Activated CD4-positive, CD25-positive, alpha-beta regulatory T cell treated with anti-CD3 and anti-CD28 coated beads, Interleukin-2, amount 50 U/mL, for 72 hours (primary cell): ENCODE results near the gene ZDHHC6.
"Not testable (repeated sequence)": the region's sequence is repeated elsewhere in the genome, so short reads cannot be mapped to it uniquely, and the experiment has no call there.

ENCODE experiments used
- DNase-seq: peaks from one replicate; pipeline ENCODE4 v3.0.0; 2021

The ZDHHC6 gene

DNA sequence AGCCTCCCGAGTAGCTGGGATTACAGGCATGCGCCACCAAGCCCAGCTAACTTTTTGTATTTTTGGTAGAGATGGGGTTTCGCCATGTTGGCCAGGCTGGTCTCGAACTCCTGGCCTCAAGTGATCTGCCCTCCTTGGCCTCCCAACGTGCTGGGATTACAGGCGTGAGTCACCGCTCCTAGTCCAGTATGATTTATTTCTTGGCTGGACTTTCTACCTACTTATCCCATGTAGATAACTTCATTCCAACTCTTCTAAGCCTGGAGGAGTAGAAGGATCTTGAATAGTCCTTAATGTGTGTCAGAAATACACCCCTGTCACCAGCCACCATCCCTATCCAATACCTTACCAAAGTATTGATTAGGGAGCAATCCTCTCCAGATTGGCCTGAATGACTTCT lies 58.7 kb downstream of the ZDHHC6 start:
- DNase-seq: not testable (repeated sequence)

DNA sequence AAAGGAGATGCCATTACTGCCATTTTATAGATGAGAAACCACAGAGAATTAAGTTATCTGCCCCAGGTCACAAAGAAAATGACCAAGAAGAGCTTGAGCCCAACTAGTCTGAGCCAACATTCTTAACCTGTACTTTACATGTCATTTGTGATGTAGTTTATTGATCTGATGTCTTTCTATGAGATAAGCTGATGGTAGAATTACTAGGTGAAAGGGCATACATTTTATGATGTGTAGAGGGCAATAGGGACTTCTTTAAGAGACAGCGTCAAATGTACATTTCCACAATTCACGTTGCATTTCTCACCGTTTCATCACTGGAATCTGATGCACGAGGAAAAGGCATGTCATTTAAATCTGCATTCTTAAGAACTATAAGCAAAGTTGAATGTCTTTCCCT lies 61.5 kb downstream of the ZDHHC6 start:
- no peak for DNase-seq

DNA sequence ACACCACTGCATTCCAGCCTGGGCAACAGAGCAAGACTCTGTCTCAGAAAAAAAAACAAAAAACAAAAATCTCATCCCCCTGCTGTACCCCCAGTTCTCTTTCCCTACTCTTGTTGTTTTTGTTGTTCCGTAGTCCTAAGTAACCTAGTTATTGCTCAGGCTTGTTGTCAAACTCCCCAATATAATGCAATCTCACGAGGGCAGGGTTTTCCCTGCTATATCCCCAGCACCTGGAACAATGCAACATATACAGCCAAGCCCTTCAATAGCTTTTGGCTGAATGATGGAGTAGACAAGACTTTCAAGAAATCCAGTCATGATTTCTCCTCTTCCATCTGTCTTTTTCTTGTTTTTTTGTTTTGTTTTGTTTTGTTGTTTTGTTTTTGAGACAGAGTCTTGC lies 62.6 kb downstream of the ZDHHC6 start:
- no peak for DNase-seq

DNA sequence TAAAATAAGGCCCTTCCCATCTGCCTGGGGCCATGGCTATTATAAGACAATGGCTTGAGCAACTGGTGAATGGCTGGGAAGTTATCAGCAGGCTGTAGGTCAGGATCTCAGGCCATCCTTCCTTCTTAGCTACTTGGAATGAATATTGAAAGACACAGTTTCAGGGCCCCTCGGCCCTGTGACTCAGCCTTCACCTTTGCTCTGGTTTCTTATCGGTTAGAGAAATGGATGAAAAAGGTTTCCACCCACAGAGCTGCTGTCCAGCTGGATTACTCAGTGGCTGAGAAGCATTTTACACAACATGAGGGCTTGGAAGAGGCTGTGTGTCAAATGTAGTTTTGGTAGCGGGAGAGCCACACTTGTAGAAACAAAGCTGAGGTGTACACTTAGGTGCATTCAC lies 63.4 kb downstream of the ZDHHC6 start:
- no peak for DNase-seq

DNA sequence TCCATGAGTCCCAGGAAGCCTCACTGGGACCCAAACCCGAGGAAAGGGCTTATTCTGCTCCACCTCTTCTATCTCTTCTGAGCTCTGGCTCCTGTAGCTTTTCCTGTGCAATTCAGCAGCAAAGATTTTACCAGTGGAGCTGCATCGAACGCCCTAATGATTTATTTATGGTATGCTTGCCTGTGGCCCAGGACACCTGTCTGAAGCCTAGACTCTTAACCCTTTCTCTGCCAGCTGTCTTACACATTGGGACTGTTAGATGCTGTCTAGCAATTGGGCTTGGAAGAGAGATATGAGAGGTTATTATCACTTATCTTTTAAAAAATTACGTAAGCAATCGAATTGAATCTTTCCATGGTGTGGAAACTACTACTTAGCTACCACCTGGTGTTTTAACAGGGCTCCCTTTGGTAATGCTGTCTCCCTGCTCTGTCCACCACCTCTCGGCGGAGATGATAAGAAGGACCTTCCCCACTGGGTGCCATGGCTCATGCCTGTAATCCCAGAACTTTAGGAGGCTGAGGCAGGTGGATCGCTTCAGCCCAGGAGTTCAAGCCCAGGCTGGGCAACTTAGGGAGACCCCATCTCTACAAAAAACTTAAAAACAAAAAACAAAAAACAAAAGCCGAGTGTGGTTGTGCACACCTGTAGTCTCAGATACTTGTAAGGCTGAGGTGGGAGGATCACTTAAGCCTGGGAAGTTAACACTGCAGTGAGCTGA lies 64.0 kb downstream of the ZDHHC6 start:
- DNase-seq: no peak
